Body of pancreas (tissue), 4 donors: ENCODE data around the gene NECTIN3.

Source experiments
- POLR2A ChIP-seq, 3 donors: fragments of 450-650 bp; IDR thresholded peaks; one replicate each; pipeline ENCODE4 v1.6.1; 2016; ENCODE audit warnings: antibody characterized with exemption in 3 of 3, mild to moderate bottlenecking in 2 of 3
- TF ChIP-seq, protein P1 (sequence below), 7 experiments: fragments of 450-650 bp in 4 of 7; fragments of 200-600 bp in 3 of 7; sonication (generic) in 3 of 7; IDR thresholded peaks; one replicate each; pipeline ENCODE4 v1.5.1; 2016 to 2019; ENCODE audit warnings: antibody characterized with exemption in 7 of 7

DNA sequence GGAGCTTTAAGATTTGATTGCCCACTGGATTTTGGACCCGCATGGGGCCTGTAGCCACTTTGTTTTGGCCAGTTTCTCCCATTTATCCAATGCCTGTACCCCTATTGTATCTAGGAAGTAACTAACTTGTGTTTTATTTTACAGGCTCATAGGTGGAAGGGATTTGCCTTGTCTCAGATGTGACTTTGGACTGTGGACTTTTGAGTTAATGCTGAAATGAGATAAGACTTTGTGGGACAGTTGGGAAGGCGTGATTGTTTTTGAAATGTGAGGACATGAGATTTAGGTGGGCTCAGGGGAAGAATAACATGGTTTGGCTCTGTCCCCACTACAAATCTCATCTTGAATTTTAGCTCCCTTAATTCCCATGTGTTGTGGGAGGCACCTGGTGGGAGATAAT is 30.7 kb upstream of the NECTIN3 start:
- TF ChIP-seq, protein P1, sequence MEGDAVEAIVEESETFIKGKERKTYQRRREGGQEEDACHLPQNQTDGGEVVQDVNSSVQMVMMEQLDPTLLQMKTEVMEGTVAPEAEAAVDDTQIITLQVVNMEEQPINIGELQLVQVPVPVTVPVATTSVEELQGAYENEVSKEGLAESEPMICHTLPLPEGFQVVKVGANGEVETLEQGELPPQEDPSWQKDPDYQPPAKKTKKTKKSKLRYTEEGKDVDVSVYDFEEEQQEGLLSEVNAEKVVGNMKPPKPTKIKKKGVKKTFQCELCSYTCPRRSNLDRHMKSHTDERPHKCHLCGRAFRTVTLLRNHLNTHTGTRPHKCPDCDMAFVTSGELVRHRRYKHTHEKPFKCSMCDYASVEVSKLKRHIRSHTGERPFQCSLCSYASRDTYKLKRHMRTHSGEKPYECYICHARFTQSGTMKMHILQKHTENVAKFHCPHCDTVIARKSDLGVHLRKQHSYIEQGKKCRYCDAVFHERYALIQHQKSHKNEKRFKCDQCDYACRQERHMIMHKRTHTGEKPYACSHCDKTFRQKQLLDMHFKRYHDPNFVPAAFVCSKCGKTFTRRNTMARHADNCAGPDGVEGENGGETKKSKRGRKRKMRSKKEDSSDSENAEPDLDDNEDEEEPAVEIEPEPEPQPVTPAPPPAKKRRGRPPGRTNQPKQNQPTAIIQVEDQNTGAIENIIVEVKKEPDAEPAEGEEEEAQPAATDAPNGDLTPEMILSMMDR (IDR thresholded peaks at IDR 0.05): no peak
- no peak for TF ChIP-seq POLR2A (IDR thresholded peaks at IDR 0.05)
